Chondrocyte (in vitro differentiated cells): ENCODE results near the gene TIGD1. TPM values are rescaled to one million over a fixed set of nuclear protein-coding genes. Genes with fewer than 3 reads are reported as not detected.

Source experiments
- DNase-seq: peaks from one replicate; pipeline ENCODE4 v3.0.0; 2021; ENCODE audit warnings: mixed read lengths, low spot score
- H3K27ac Mint-ChIP-seq: one replicate; pipeline ENCODE4 v1.8.0; 2021; ENCODE audit warnings: mild to moderate bottlenecking, moderate library complexity, mixed read lengths; ENCODE audit not compliant: unreplicated experiment
- H3K27me3 Mint-ChIP-seq: 2 replicates; pipeline ENCODE4 v1.8.0; 2021; ENCODE audit warnings: low read depth, mixed read lengths
- H3K36me3 Mint-ChIP-seq: 2 replicates; pipeline ENCODE4 v1.8.0; 2021; ENCODE audit warnings: low read depth, mixed read lengths
- H3K4me1 Mint-ChIP-seq: 2 replicates; pipeline ENCODE4 v1.8.0; 2021; ENCODE audit warnings: low read depth, mild to moderate bottlenecking, mixed read lengths
- H3K4me3 Mint-ChIP-seq: one replicate; pipeline ENCODE4 v1.8.0; 2021; ENCODE audit warnings: mild to moderate bottlenecking, moderate library complexity, mixed read lengths; ENCODE audit not compliant: unreplicated experiment
- H3K9me3 Mint-ChIP-seq: 2 replicates; pipeline ENCODE4 v1.8.0; 2021; ENCODE audit warnings: low read depth, mixed read lengths
- CTCF ChIP-seq: fragments of 200-600 bp; sonication (generic); IDR thresholded peaks from 2 replicates; pipeline ENCODE4 v1.5.0; 2021; ENCODE audit warnings: antibody characterized with exemption, mild to moderate bottlenecking, moderate library complexity
- total RNA-seq: library from RNA; stranded (reverse); gene quantifications from 3 replicates; pipeline ENCODE4 v1.2.1, GENCODE V29; 2021

Gene TIGD1
- total RNA-seq, 1 donor from 2014 or later: 3.2 TPM

DNA sequence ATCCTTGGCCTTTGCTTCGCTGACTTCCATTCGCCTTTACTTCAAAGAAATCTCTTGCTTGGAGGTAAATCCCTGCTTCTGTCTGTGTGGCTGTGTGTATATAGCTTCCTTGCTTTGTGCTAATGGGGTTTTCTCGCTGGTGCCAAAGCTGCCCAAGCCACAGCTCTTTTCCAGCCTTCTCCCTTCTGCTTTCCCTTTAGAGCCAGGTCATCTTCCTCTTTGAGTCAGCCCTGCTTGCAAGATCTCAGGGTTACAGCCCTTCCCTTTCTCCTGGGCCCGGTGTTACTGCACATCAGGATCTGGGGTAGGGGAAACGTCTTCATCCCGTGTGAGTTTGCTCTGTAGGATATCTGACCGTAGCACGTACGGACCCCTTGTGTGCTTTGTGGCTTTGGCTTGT is 19.2 kb upstream of the TIGD1 start:
- peaks cover 50% of the 10 kb centered on the region for H3K36me3 Mint-ChIP-seq
- DNase-seq: no peak
- no peak overlapping the region for H3K27ac Mint-ChIP-seq
- no peak for TF ChIP-seq CTCF
- H3K4me3 Mint-ChIP-seq: no peak overlapping the region
- no peaks in the 10 kb centered on the region for H3K27me3 Mint-ChIP-seq
- H3K9me3 Mint-ChIP-seq: no peaks in the 10 kb centered on the region
- H3K4me1 Mint-ChIP-seq: peaks cover 25% of the 10 kb centered on the region

- H3K4me1 Mint-ChIP-seq: peaks cover 20% of the 10 kb centered on the region
- no peak for TF ChIP-seq CTCF
- no peak overlapping the region for H3K4me3 Mint-ChIP-seq
- H3K27me3 Mint-ChIP-seq: no peaks in the 10 kb centered on the region
- H3K27ac Mint-ChIP-seq: peak overlapping the region; percentile 63
- H3K9me3 Mint-ChIP-seq: no peaks in the 10 kb centered on the region
- peaks cover 52% of the 10 kb centered on the region for H3K36me3 Mint-ChIP-seq
- no peak for DNase-seq
These were observed 17.8 kb upstream of the TIGD1 start for GRCh38 chr2:232568161-232568560.

DNA sequence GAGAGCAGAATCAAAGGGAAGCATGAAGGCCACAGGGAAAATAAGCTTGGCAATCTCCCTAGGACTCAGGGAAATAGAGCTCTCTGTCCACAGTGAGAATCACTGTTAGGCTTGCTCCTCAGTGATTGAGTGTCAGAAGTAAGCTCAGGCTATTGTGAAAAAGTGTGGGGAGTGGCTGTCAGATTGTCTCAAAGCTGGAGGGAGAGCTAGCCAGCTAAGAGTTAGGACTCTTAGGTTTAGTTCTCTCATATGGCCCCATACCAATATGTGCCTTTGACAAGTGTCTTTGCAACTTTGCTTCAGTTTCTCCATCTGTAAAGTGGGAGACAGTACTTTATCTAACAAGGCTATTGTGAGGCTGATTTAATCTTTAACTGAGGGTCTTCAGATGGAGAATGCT is 17.4 kb upstream of the TIGD1 start:
- no peak for DNase-seq
- TF ChIP-seq CTCF: no peak
- Mint-ChIP-seq H3K27ac (peak overlapping the region; percentile 57), H3K9me3 (no peaks in the 10 kb centered on the region), H3K27me3 (no peaks in the 10 kb centered on the region), H3K4me1 (peaks cover 20% of the 10 kb centered on the region), H3K36me3 (peaks cover 52% of the 10 kb centered on the region), H3K4me3 (no peak overlapping the region)

DNA sequence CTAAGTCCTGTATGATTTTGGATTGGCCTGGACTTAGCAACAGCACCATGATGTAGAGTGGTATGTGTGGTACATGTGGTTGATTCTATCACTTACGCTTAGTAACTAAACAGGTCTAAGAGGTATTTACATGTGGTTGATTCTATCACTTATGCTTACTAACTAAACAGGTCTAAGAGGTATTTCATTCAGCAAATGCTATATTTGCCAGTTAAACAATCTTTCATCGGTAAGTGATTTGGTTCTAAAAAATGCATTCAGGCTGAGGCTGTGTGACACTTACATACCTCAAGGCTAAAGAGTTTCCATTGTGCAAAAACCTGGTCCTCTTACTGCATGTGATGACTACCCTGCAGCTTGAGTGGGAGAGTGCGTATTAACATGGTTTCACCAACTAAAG is 13.2 kb upstream of the TIGD1 start:
- peaks cover 48% of the 10 kb centered on the region for H3K36me3 Mint-ChIP-seq
- TF ChIP-seq CTCF: no peak
- no peaks in the 10 kb centered on the region for H3K9me3 Mint-ChIP-seq
- H3K4me3 Mint-ChIP-seq: no peak overlapping the region
- no peak overlapping the region for H3K27ac Mint-ChIP-seq
- DNase-seq: no peak
- peaks cover 12% of the 10 kb centered on the region for H3K4me1 Mint-ChIP-seq
- no peaks in the 10 kb centered on the region for H3K27me3 Mint-ChIP-seq

DNA sequence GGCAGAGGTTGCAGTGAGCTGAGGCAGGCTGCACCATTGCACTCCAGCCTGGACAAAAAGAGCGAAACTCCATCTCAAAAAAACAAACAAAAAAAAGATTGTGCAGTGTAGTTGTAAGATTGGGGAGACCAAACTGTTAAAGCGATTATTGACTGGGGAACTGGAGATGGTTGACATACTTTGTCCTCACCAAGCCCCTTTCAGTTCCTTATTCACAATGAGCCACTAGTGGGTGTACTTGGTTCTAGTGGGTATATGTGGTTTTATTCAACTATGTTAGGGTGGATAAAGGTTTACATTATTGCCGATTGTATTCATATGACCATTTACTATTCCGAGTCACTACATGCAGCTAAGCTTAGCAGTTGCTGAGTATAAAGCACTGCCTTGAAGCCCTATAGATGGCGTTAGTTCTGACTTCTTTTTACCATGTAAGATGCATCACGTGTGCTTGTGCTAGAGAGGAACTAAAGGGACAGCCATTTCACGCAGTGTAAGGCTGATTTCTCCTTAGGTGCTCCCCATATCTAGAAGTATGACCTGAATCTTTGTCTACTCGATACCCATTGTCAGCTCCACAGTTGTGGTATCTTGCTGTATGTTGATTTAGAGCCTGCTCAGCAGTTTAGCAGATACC is 12.3 kb upstream of the TIGD1 start:
- H3K4me3 Mint-ChIP-seq: no peak overlapping the region
- H3K27me3 Mint-ChIP-seq: no peaks in the 10 kb centered on the region
- no peaks in the 10 kb centered on the region for H3K9me3 Mint-ChIP-seq
- peaks cover 44% of the 10 kb centered on the region for H3K36me3 Mint-ChIP-seq
- no peak for DNase-seq
- TF ChIP-seq CTCF: no peak
- peaks cover 4% of the 10 kb centered on the region for H3K4me1 Mint-ChIP-seq
- H3K27ac Mint-ChIP-seq: no peak overlapping the region
